Rectal smooth muscle tissue (tissue), 1 donor: ENCODE data around the gene RNF41.

ENCODE experiments used
- H3K27ac ChIP-seq: one replicate; pipeline ENCODE4 v1.7.0; 2013; ENCODE audit warnings: low read depth, low read length, inconsistent platforms
- H3K27me3 ChIP-seq: one replicate; pipeline ENCODE4 v1.7.0; 2013; ENCODE audit warnings: low read length; ENCODE audit not compliant: control insufficient read depth, insufficient read depth
- H3K36me3 ChIP-seq: one replicate; pipeline ENCODE4 v1.7.0; 2013; ENCODE audit warnings: low read length; ENCODE audit not compliant: control insufficient read depth, insufficient read depth
- H3K4me1 ChIP-seq: one replicate; pipeline ENCODE4 v1.7.0; 2013; ENCODE audit warnings: low read length; ENCODE audit not compliant: control insufficient read depth, insufficient read depth
- H3K4me3 ChIP-seq: one replicate; pipeline ENCODE4 v1.7.0; 2013; ENCODE audit warnings: low read length
- H3K9ac ChIP-seq: one replicate; pipeline ENCODE4 v1.7.0; 2013; ENCODE audit warnings: low read length

Gene RNF41

GRCh38 chr12:56221232-56221756 lies 428 bp downstream of the RNF41 start:
- H3K27ac ChIP-seq, result peak overlapping the region; percentile 98
- peak overlapping the region; percentile 88 for H3K4me3 ChIP-seq
- no peaks in the 10 kb centered on the region for H3K36me3 ChIP-seq
- no peaks in the 10 kb centered on the region for H3K27me3 ChIP-seq
- H3K4me1 ChIP-seq, result peaks cover 20% of the 10 kb centered on the region
- H3K9ac ChIP-seq, result peak overlapping the region; percentile 68

- peak overlapping the region; percentile 88 for H3K4me3 ChIP-seq
- H3K27me3 ChIP-seq, result no peaks in the 10 kb centered on the region
- H3K9ac ChIP-seq, result peak overlapping the region; percentile 68
Observed at GRCh38 chr12:56220611-56221231, 1.0 kb downstream of the RNF41 start.

GRCh38 chr12:56219840-56220239 lies 1.9 kb downstream of the RNF41 start:
- H3K36me3 ChIP-seq, result peaks cover 4% of the 10 kb centered on the region
- no peak overlapping the region for H3K9ac ChIP-seq
- H3K27me3 ChIP-seq, result no peaks in the 10 kb centered on the region
- H3K27ac ChIP-seq, result peak overlapping the region; percentile 24
- no peak overlapping the region for H3K4me3 ChIP-seq
- H3K4me1 ChIP-seq, result peaks cover 20% of the 10 kb centered on the region

More at GRCh38 chr12:56220611-56221231, 1.0 kb downstream of the RNF41 start:
- Histone ChIP-seq H3K27ac (peak overlapping the region; percentile 98), H3K36me3 (no peaks in the 10 kb centered on the region), H3K4me1 (peaks cover 20% of the 10 kb centered on the region)

GRCh38 chr12:56216461-56216860 lies 5.3 kb downstream of the RNF41 start:
- Histone ChIP-seq H3K4me3 (no peak overlapping the region), H3K4me1 (peaks cover 6% of the 10 kb centered on the region), H3K36me3 (peaks cover 19% of the 10 kb centered on the region), H3K27ac (no peak overlapping the region), H3K9ac (no peak overlapping the region), H3K27me3 (no peaks in the 10 kb centered on the region)

- H3K4me1 ChIP-seq, result no peaks in the 10 kb centered on the region
- no peaks in the 10 kb centered on the region for H3K27me3 ChIP-seq
- H3K27ac ChIP-seq, result no peak overlapping the region
- no peak overlapping the region for H3K9ac ChIP-seq
- H3K4me3 ChIP-seq, result no peak overlapping the region
- H3K36me3 ChIP-seq, result peaks cover 25% of the 10 kb centered on the region
Observed at GRCh38 chr12:56213878-56214277, 7.8 kb downstream of the RNF41 start.

- H3K9ac ChIP-seq, result no peak overlapping the region
- H3K36me3 ChIP-seq, result peaks cover 34% of the 10 kb centered on the region
Observed at GRCh38 chr12:56212361-56212760, 9.4 kb downstream of the RNF41 start.

GRCh38 chr12:56208006-56208405 lies 13.7 kb downstream of the RNF41 start:
- Histone ChIP-seq H3K27me3 (no peaks in the 10 kb centered on the region), H3K9ac (no peak overlapping the region), H3K4me3 (no peak overlapping the region), H3K4me1 (no peaks in the 10 kb centered on the region), H3K27ac (no peak overlapping the region), H3K36me3 (peaks cover 31% of the 10 kb centered on the region)

More at GRCh38 chr12:56212361-56212760, 9.4 kb downstream of the RNF41 start:
- Histone ChIP-seq H3K27ac (no peak overlapping the region), H3K4me3 (no peak overlapping the region), H3K27me3 (no peaks in the 10 kb centered on the region), H3K4me1 (no peaks in the 10 kb centered on the region)

GRCh38 chr12:56206452-56207166 lies 15.1 kb downstream of the RNF41 start:
- Histone ChIP-seq H3K27me3 (no peaks in the 10 kb centered on the region), H3K9ac (no peak overlapping the region), H3K36me3 (peaks cover 23% of the 10 kb centered on the region), H3K4me3 (no peak overlapping the region), H3K4me1 (no peaks in the 10 kb centered on the region), H3K27ac (no peak overlapping the region)

GRCh38 chr12:56205445-56205844 lies 16.3 kb downstream of the RNF41 start:
- Histone ChIP-seq H3K27ac (no peak overlapping the region), H3K27me3 (no peaks in the 10 kb centered on the region), H3K36me3 (peaks cover 23% of the 10 kb centered on the region), H3K4me1 (no peaks in the 10 kb centered on the region), H3K4me3 (no peak overlapping the region), H3K9ac (no peak overlapping the region)

GRCh38 chr12:56204275-56204674 lies 17.4 kb downstream of the RNF41 start:
- Histone ChIP-seq H3K27me3 (no peaks in the 10 kb centered on the region), H3K27ac (no peak overlapping the region), H3K4me1 (no peaks in the 10 kb centered on the region), H3K4me3 (no peak overlapping the region), H3K36me3 (peaks cover 17% of the 10 kb centered on the region), H3K9ac (no peak overlapping the region)

- no peak overlapping the region for H3K27ac ChIP-seq
- H3K4me3 ChIP-seq, result no peak overlapping the region
- H3K9ac ChIP-seq, result no peak overlapping the region
- no peaks in the 10 kb centered on the region for H3K4me1 ChIP-seq
- peaks cover 13% of the 10 kb centered on the region for H3K36me3 ChIP-seq
- H3K27me3 ChIP-seq, result no peaks in the 10 kb centered on the region
Observed at GRCh38 chr12:56202838-56203237, 18.9 kb downstream of the RNF41 start.

GRCh38 chr12:56202366-56202765 lies 19.4 kb downstream of the RNF41 start:
- Histone ChIP-seq H3K4me1 (no peaks in the 10 kb centered on the region), H3K9ac (no peak overlapping the region), H3K4me3 (no peak overlapping the region), H3K27ac (no peak overlapping the region), H3K27me3 (no peaks in the 10 kb centered on the region), H3K36me3 (peaks cover 8% of the 10 kb centered on the region)
